Esophagus muscularis mucosa (tissue), 4 donors: ENCODE results near the gene PHF21A. TPM values are rescaled to one million over a fixed set of nuclear protein-coding genes. Genes with fewer than 3 reads are reported as not detected.

Experiments
- DNase-seq: peaks from one replicate; pipeline ENCODE4 v3.0.0-alpha.2; 2017; ENCODE audit errors: extremely low spot score
- H3K27ac ChIP-seq, 4 donors: fragments of 200-600 bp; sonication (generic); replicated peaks in 1 of 4; 1 replicate in 3 of 4; 2 replicates in 1 of 4; pipeline ENCODE4 v1.5.1; 2016 to 2019; ENCODE audit warnings: mild to moderate bottlenecking in 1 of 4
- H3K27me3 ChIP-seq, 4 donors: fragments of 200-600 bp; sonication (generic); one replicate each; pipeline versions ENCODE4 v1.5.1 to v1.6.0; 2016 to 2019
- H3K36me3 ChIP-seq, 4 donors: fragments of 200-600 bp; sonication (generic); one replicate each; pipeline ENCODE4 v1.5.1; 2016 to 2019
- H3K4me1 ChIP-seq, 4 donors: fragments of 200-600 bp; sonication (generic); one replicate each; pipeline ENCODE4 v1.5.1; 2016 to 2019
- H3K4me3 ChIP-seq, 4 donors: fragments of 200-600 bp; sonication (generic); 1 replicate in 2 of 4; 2 replicates in 2 of 4; pipeline ENCODE4 v1.5.1; 2016 to 2019; ENCODE audit warnings: mild to moderate bottlenecking in 4 of 4, moderate library complexity in 1 of 4
- H3K9me3 ChIP-seq, 4 donors: fragments of 200-600 bp; sonication (generic); 1 replicate in 3 of 4; 2 replicates in 1 of 4; pipeline ENCODE4 v1.5.1; 2016 to 2019
- EP300 ChIP-seq: sonication (generic); formaldehyde crosslinking; IDR thresholded peaks from one replicate; pipeline ENCODE4 v1.6.1; 2017; ENCODE audit warnings: antibody characterized with exemption
- POLR2A ChIP-seq: fragments of 450-650 bp; IDR thresholded peaks from one replicate; pipeline ENCODE4 v1.6.1; 2017; ENCODE audit warnings: antibody characterized with exemption, moderate library complexity, mild to moderate bottlenecking, low read depth
- POLR2AphosphoS5 ChIP-seq, 2 donors: sonication (generic); formaldehyde crosslinking; IDR thresholded peaks; one replicate each; pipeline ENCODE4 v1.6.1; 2017; ENCODE audit warnings: antibody characterized with exemption in 2 of 2
- WGBS: methylation state at CpG from one replicate; pipeline ENCODE4 v1.1.5; 2018; 5-methylcytosine and 5-hydroxymethylcytosine counted together
- intact Hi-C: fragments of 100-400 bp; cut with DNase I; formaldehyde crosslinking; loops from one replicate; pipeline ENCODE4 v1.15.1; 2023
- total RNA-seq, 4 donors: library from RNA; depleted of rRNA; stranded (reverse); fragments of >200 nt; gene quantifications; one replicate each; pipeline versions ENCODE4 v1.1.0 to v1.2.1, GENCODE V29; 2016
- TF ChIP-seq, protein P1 (sequence below), 3 experiments: fragments of 200-600 bp in 2 of 3; fragments of 450-650 bp in 1 of 3; sonication (generic) in 2 of 3; IDR thresholded peaks; one replicate each; pipeline ENCODE4 v1.5.1; 2017 to 2019; ENCODE audit warnings: antibody characterized with exemption in 3 of 3, mild to moderate bottlenecking in 2 of 3, moderate library complexity in 1 of 3

The PHF21A gene
- total RNA-seq, 4 donors from 2014 or later, result 31.8 to 47.8 (median 36.1) TPM

DNA sequence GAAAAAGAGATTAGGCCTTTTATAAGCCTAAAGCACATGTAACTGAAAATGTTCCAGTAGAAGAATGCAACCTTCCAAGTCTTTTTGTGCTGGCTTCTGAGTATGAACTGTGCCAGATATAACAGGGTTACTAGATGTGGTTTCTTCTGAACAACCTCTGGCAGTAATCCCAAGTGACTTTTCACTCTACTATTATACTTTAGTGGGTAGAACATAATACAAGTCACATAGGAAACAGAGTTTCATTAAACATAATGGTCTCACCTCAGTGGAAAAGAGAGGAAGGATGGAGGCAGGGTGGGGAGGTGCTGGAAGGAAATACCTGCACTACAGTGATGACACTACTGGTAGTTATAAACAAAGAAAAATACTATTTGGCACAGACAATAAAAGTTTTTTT lies 81.3 kb downstream of the PHF21A start:
- TF ChIP-seq, protein P1, sequence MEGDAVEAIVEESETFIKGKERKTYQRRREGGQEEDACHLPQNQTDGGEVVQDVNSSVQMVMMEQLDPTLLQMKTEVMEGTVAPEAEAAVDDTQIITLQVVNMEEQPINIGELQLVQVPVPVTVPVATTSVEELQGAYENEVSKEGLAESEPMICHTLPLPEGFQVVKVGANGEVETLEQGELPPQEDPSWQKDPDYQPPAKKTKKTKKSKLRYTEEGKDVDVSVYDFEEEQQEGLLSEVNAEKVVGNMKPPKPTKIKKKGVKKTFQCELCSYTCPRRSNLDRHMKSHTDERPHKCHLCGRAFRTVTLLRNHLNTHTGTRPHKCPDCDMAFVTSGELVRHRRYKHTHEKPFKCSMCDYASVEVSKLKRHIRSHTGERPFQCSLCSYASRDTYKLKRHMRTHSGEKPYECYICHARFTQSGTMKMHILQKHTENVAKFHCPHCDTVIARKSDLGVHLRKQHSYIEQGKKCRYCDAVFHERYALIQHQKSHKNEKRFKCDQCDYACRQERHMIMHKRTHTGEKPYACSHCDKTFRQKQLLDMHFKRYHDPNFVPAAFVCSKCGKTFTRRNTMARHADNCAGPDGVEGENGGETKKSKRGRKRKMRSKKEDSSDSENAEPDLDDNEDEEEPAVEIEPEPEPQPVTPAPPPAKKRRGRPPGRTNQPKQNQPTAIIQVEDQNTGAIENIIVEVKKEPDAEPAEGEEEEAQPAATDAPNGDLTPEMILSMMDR (IDR thresholded peaks at IDR 0.05), result no peak
- TF ChIP-seq EP300 (no peak), POLR2AphosphoS5 (IDR thresholded peaks at IDR 0.05) (no peak), POLR2A (no peak)
- no peak for DNase-seq
- no peaks in the 10 kb centered on the region for H3K36me3 ChIP-seq
- H3K9me3 ChIP-seq, result no peaks in the 10 kb centered on the region
- intact Hi-C loops, result no loop called here
- H3K27me3 ChIP-seq, result no peaks in the 10 kb centered on the region
- peaks cover 13 to 33% (median 30%) of the 10 kb centered on the region in 4 donors for H3K4me1 ChIP-seq
- H3K4me3 ChIP-seq, result no peak overlapping the region
- no peak overlapping the region for H3K27ac ChIP-seq

DNA sequence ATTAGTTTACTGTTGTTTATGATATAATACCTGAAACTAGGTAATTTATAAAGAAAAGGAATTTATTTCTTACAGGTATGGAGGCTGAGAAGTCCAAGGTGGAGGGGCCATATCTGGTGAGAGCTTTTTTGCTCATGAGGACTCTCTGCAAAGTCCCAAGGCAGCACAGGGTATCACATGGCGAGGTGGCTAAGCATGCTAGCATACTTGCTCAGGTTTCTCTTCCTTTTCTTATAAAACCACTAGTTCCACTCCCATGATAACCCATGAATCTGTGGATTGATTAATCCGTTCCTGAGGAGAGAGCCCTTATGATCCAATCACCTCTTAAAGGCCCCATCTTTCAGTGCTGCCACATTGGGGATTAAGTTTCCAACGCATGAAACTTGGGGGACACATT lies 82.7 kb downstream of the PHF21A start:
- Histone ChIP-seq H3K4me1 (peaks cover 13 to 21% (median 19%) of the 10 kb centered on the region in 4 donors), H3K27me3 (no peaks in the 10 kb centered on the region), H3K9me3 (no peaks in the 10 kb centered on the region), H3K4me3 (no peak overlapping the region), H3K36me3 (no peaks in the 10 kb centered on the region), H3K27ac (no peak overlapping the region)
- TF ChIP-seq, protein P1 (IDR thresholded peaks at IDR 0.05), result no peak
- TF ChIP-seq POLR2A, result no peak
- no peak for TF ChIP-seq EP300
- TF ChIP-seq POLR2AphosphoS5 (IDR thresholded peaks at IDR 0.05), result no peak
- DNase-seq, result no peak
- 88% methylated on average over 3 of the region's 3 CpGs for WGBS
- intact Hi-C loops, result no loop called here

DNA sequence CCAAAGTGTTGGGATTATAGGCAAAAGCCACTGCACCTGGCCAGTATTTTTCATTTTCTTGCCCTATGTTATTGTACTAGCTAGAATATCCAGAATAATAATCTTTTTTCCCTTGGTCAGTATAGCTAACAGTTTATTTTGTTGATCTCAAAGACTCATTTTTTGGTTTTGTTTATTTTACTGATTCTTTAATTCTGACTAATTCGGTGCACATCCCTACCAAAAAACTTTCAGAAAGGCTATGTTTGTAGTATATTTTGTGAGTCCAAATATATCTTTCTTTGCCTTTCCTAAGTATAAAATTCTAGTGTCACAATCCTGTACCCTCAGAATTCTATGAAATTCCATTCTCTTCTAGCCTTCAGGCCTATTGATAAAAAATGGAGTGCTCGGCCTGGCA lies 84.3 kb downstream of the PHF21A start:
- Histone ChIP-seq H3K4me3 (no peak overlapping the region), H3K9me3 (no peaks in the 10 kb centered on the region), H3K36me3 (no peaks in the 10 kb centered on the region), H3K27me3 (no peaks in the 10 kb centered on the region), H3K4me1 (peaks cover 13 to 18% (median 15%) of the 10 kb centered on the region in 4 donors), H3K27ac (no peak overlapping the region)
- intact Hi-C loops, result no loop called here
- 86% methylated on average over 2 of the region's 2 CpGs for WGBS
- no peak for DNase-seq
- TF ChIP-seq, protein P1 (IDR thresholded peaks at IDR 0.05), result no peak
- TF ChIP-seq EP300 (no peak), POLR2A (no peak), POLR2AphosphoS5 (IDR thresholded peaks at IDR 0.05) (no peak)

DNA sequence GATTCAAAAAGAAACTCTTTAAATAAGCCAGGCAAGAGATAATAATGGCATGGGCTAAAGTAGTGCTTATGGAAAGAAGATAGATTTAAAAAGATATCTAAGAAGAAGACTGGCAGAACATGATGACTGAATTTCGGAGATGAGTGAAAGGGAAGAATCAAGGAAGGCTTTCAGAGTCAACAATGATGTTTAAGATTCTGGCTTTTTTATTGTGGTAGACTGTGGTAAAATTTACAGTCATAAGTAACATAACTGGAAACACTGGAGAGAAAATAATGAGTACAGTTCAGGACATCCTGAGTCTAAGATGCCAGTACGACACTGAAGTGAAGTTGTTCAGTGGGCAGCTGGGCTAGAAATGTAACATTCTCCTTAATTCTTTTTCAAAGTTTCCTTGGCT lies 85.2 kb downstream of the PHF21A start:
- 95% methylated on average over 2 of the region's 2 CpGs for WGBS
- DNase-seq, result no peak

More for the DNA sequence above, 85.2 kb downstream of the PHF21A start:
- Histone ChIP-seq H3K27ac (no peak overlapping the region), H3K27me3 (no peaks in the 10 kb centered on the region), H3K4me1 (peaks cover 13 to 26% (median 23%) of the 10 kb centered on the region in 4 donors), H3K36me3 (no peaks in the 10 kb centered on the region), H3K9me3 (no peaks in the 10 kb centered on the region), H3K4me3 (no peak overlapping the region)
- intact Hi-C loops, result no loop called here
- TF ChIP-seq, protein P1 (IDR thresholded peaks at IDR 0.05), result no peak
- TF ChIP-seq POLR2A (no peak), POLR2AphosphoS5 (IDR thresholded peaks at IDR 0.05) (no peak), EP300 (no peak)
